Ureter (tissue), 1 donor: ENCODE results near the gene PRPF6. TPM values are rescaled to one million over a fixed set of nuclear protein-coding genes. Genes with fewer than 3 reads are reported as not detected.

Source experiments
- DNase-seq: peaks from one replicate; pipeline ENCODE4 v3.0.0-alpha.2; 2020; ENCODE audit warnings: low spot score
- total RNA-seq: library from RNA; stranded (reverse); gene quantifications from one replicate; pipeline ENCODE4 v1.2.4, GENCODE V29; 2023
- donor health status: DM: yes; HTN: yes; CAD: no.

Gene PRPF6
- total RNA-seq, 1 donor from 2014 or later: 75.0 TPM

DNA sequence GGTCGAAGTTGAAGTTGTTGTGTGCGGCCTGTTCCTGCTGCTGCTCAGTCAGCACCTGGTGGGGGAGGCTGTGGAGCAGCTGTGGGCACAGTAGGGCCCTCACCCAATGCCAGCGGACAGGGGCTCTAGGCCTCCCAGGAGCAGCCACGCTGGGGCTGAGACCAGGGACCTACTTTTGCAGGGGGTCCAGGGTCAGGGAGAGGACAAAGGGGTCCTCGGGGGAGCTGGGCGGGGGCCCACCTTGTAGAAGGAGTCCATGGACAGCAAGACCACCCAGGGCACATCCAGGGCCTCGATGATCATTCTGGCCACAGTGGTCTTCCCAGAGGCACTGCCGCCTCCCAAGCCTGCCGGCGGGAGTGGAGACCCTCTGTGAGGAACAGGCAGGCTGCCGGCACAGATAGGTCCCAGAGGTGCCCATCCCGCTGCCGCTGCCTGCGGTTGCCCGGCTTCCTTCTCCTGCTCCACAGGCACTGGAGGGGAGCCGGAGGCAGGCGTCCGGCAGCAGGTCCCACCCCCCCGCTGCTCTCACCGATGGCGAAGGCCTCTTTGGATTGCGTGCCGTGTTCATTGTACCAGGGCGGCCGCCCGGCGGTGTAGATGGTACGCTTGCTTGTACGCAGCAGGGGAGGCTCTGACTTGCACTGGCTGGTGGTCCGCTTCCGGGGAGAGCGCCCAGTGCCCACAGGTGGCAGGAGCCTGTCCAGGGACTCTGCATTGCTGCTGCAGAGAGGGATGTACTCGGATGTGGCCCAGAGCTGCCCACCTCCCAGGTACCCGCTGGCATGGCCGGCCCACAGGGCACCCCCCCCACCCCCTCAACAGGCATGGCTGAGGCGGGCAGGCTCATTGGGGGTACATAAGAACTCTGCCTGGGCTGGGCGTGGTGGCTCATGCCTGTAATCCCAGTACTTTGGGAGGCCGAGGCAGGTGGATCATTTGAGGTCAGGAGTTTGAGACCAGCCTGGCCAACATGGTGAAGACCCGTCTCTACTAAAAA lies 34.7 kb upstream of the PRPF6 start:
- DNase-seq: no peak

- no peak for DNase-seq
Measured at GRCh38 chr20:63946986-63947637, 33.8 kb upstream of the PRPF6 start.

- DNase-seq: peak; percentile 55
Measured at GRCh38 chr20:63947638-63948456, 33.1 kb upstream of the PRPF6 start.

- no peak for DNase-seq
Measured at GRCh38 chr20:63950701-63951397, 30.1 kb upstream of the PRPF6 start.

DNA sequence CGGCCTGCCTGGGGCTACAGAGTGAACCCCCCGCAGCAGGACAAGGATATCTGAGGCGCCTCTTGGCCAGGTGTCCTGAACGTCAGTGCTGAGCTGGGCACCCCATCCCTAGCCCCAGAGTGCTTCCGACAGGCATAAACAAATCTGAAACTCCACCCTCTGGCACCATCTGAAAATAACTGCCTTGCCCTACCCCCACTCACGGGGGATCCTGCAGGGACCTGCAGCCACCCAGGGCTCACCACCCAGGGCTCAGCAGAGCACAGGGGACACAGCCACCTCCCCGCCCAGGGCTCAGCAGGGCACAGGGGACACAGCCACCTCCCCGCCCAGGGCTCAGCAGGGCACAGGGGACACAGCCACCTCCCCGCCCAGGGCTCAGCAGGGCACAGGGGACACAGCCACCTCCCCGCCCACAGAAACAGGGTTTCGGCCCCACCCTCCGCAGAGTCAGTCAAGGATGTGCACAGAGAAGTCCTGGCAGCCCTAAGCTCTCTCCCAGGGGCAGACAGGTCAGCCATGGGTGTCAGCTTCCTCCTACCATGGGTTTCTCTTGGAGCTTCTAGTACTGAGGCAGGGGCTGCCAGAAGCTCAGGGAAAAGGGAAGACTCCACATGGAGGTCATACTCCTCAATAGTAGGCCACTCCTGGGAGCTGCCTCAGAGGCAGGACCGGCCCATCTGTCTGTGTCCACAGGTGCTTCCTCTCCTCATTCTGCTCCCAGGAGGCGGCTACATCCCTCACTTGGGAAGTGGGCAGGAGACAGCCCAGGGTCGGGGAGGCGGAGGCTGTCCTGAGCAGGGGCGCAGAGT lies 29.3 kb upstream of the PRPF6 start:
- no peak for DNase-seq

- no peak for DNase-seq
Measured at GRCh38 chr20:63952210-63952535, 28.8 kb upstream of the PRPF6 start.

- no peak for DNase-seq
Measured at GRCh38 chr20:63952769-63953168, 28.2 kb upstream of the PRPF6 start.

DNA sequence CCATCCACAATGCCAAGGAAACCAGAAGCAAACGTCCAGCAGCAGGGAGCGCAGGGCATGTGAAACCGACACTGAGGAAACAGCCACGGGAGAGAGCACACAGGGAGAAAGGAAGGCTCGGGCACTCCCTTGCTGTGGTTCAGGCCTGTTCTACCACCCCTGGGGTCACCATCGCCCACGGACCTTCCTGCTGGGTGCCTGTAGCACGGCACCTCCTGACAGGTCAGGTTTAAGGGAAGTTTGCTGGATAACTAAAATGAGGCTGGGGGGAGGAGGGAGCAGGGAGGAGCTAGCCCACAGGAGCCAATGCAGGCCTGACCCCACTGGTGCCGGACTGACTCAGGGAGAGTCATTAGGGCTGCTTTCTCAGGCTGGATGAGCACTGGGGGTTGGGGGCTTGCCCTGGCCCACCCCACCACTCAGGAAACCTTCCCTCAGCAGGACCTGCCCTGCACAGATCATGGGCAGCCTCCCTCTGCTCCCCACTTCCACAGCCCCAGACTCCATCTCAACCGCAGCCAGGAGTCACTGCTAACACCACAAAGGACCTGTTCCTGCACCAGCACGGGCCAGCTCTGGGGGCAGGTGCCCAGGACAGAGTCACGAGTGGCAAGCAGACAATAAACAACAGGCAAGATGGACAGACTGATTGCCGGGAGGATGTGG lies 27.0 kb upstream of the PRPF6 start:
- no peak for DNase-seq

GRCh38 chr20:63955281-63955826 lies 25.6 kb upstream of the PRPF6 start:
- no peak for DNase-seq

DNA sequence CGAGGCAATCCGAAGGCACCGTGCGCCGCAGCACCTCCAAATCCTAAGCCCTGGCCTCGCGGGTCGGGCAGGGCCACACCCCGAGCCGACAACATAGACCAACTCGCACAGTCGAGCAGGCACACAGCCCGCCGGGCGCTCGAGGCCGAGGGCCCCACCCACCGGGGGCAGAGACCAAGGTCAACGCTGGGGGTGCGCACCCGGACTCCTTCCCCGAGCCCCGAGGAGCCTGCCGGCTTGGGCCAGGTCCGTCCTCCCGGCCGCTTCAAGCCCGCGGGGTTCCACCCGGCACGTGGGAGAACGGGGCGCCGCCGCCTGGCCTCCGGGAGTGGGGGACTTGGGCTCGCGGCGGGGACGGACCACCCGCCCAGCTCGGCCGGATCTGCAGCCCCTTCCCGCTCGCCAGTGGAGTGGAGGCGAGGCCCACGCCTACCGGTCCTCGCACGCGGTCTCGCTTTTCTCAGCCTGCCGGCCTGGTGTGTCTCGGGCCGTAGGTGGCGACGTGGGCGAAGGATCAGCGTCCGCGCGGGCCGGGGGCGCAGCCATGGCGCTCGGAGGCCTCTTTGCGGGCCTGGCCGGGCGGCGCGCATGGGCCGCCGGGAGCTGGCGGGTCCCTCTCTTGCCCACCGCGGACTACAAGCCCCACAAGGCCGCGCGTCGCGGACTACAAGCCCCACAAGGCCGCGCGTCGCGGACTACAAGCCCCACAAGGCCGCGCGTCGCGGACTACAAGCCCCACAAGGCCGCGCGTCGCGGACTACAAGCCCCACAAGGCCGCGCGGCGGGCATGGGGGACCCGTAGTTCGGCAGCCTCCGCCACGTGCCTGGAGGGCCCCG lies 24.9 kb upstream of the PRPF6 start, which contains the start of gene UCKL1:
Gene UCKL1, minus strand, starts transcription at position 590 of the 837 bp plus-strand sequence. Its CDS starts 44 bp downstream, at position 546.
- peak; percentile 92 for DNase-seq

DNA sequence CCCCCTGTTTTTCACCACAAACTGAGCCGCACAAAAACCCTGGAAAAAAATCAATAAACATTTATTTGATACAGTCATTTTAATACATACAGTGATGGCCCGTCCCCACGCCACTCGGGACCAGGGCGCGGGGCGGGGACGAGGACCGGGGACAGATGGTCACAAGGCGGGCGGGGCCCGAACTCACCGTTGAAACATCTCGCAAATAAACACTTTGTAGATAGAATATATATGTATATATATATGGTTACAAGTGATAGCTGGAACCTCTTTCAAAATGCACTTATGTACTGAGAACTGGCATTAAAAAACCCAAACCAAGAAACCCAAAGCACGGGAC lies 24.3 kb upstream of the PRPF6 start:
- DNase-seq: no peak

DNA sequence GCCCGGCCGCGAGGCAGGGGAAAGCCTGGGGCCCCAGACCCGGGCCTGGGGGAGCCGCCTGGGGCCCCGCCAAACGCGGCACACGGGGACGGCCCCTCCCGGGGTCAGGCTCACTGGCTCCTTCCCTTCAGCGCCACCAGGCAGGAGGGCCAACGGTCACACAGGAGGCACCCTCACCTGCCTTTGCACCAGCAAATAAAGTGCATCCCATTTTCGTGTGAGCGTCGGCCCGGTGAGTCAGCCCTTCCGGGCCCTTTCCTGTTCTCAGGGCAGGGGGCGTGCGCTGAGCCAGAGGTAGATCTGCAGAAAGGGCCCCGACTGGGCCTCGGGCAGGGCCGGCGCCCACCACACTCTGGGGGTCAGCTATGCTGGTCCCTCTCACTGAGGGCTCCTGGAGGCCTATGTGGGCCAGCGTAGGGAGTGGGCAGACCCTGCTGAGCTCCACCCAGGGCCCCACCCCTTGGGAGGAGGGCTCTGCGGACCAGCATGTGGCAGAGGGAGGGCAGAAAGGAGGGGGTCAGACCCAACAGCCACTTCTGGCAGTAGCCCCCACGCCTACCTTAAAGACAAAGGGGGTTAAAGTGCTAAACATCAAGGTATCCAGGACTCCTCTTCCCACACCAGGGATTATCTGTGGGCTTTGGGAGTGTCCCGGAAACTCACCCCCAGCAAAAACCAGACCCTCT lies 23.8 kb upstream of the PRPF6 start:
- no peak for DNase-seq

GRCh38 chr20:63957690-63958441 lies 23.1 kb upstream of the PRPF6 start:
- DNase-seq: no peak

DNA sequence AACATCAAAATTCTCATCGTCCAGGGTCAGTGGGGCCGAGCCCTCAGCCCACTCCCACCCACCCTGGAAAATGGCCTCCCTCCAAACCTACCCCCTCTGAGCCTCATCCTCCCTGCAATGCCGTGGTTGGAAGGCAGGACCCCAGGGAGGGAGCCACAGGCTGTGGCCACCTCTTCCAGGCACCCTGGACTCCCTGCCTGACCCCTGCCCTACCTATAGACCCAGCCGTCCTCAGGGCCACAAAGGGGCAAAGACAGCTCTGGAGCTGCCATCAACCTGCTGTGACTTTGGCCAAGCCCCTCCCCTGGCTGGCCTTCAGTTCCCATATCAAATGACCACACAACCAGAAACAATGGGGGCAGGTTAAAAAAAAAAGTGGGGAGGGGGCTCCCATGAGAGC lies 22.5 kb upstream of the PRPF6 start:
- no peak for DNase-seq

- no peak for DNase-seq
Measured at GRCh38 chr20:63958964-63959698, 21.8 kb upstream of the PRPF6 start.

GRCh38 chr20:63959699-63960075 lies 21.2 kb upstream of the PRPF6 start:
- DNase-seq: no peak
